ENCODE results near the gene SLC2A4RG. TPM values are rescaled to one million over a fixed set of nuclear protein-coding genes. Genes with fewer than 3 reads are reported as not detected.

The SLC2A4RG gene
- total and polyA plus RNA-seq, 2 of the 13 experiments (the other 11 are each of a cell fraction or from before 2014, with no cell fraction given): 91.4 to 95.9 TPM

DNA sequence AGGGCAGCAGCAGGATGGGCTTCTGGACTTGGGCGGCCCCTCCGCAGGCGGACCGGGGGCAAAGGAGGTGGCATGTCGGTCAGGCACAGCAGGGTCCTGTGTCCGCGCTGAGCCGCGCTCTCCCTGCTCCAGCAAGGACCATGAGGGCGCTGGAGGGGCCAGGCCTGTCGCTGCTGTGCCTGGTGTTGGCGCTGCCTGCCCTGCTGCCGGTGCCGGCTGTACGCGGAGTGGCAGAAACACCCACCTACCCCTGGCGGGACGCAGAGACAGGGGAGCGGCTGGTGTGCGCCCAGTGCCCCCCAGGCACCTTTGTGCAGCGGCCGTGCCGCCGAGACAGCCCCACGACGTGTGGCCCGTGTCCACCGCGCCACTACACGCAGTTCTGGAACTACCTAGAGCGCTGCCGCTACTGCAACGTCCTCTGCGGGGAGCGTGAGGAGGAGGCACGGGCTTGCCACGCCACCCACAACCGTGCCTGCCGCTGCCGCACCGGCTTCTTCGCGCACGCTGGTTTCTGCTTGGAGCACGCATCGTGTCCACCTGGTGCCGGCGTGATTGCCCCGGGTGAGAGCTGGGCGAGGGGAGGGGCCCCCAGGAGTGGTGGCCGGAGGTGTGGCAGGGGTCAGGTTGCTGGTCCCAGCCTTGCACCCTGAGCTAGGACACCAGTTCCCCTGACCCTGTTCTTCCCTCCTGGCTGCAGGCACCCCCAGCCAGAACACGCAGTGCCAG, 42.8 kb upstream of the SLC2A4RG start, which contains the start of gene TNFRSF6B (continued):
- TF ChIP-seq, protein P1, sequence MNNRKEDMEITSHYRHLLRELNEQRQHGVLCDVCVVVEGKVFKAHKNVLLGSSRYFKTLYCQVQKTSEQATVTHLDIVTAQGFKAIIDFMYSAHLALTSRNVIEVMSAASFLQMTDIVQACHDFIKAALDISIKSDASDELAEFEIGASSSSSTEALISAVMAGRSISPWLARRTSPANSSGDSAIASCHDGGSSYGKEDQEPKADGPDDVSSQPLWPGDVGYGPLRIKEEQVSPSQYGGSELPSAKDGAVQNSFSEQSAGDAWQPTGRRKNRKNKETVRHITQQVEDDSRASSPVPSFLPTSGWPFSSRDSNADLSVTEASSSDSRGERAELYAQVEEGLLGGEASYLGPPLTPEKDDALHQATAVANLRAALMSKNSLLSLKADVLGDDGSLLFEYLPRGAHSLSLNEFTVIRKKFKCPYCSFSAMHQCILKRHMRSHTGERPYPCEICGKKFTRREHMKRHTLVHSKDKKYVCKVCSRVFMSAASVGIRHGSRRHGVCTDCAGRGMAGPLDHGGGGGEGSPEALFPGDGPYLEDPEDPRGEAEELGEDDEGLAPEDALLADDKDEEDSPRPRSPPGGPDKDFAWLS (CRISPR knock-in tag; IDR thresholded peaks at IDR 0.05; ENCODE audit: borderline replicate concordance): no peak
- TF ChIP-seq XRCC5 (optimal IDR thresholded peaks at IDR 0.05; ENCODE audit: low read length): no peak
- no peak for TF ChIP-seq RAD21 (CRISPR knock-in tag; IDR thresholded peaks at IDR 0.05)
- TF ChIP-seq ZNF12 (CRISPR knock-in tag; IDR thresholded peaks at IDR 0.05): no peak
- TF ChIP-seq, protein P2, sequence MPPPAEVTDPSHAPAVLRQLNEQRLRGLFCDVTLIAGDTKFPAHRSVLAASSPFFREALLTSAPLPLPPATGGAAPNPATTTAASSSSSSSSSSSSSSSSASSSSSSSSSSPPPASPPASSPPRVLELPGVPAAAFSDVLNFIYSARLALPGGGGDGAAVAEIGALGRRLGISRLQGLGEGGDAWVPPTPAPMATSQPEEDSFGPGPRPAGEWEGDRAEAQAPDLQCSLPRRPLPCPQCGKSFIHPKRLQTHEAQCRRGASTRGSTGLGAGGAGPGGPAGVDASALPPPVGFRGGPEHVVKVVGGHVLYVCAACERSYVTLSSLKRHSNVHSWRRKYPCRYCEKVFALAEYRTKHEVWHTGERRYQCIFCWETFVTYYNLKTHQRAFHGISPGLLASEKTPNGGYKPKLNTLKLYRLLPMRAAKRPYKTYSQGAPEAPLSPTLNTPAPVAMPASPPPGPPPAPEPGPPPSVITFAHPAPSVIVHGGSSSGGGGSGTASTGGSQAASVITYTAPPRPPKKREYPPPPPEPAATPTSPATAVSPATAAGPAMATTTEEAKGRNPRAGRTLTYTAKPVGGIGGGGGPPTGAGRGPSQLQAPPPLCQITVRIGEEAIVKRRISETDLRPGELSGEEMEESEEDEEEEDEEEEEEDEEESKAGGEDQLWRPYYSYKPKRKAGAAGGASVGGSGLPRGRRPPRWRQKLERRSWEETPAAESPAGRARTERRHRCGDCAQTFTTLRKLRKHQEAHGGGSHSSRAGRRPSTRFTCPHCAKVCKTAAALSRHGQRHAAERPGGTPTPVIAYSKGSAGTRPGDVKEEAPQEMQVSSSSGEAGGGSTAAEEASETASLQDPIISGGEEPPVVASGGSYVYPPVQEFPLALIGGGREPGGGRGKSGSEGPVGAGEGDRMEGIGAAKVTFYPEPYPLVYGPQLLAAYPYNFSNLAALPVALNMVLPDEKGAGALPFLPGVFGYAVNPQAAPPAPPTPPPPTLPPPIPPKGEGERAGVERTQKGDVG (CRISPR knock-in tag; IDR thresholded peaks at IDR 0.05; ENCODE audit: borderline replicate concordance): no peak
- TF ChIP-seq NFYB (CRISPR knock-in tag; IDR thresholded peaks at IDR 0.05): no peak
- TF ChIP-seq, protein P3, sequence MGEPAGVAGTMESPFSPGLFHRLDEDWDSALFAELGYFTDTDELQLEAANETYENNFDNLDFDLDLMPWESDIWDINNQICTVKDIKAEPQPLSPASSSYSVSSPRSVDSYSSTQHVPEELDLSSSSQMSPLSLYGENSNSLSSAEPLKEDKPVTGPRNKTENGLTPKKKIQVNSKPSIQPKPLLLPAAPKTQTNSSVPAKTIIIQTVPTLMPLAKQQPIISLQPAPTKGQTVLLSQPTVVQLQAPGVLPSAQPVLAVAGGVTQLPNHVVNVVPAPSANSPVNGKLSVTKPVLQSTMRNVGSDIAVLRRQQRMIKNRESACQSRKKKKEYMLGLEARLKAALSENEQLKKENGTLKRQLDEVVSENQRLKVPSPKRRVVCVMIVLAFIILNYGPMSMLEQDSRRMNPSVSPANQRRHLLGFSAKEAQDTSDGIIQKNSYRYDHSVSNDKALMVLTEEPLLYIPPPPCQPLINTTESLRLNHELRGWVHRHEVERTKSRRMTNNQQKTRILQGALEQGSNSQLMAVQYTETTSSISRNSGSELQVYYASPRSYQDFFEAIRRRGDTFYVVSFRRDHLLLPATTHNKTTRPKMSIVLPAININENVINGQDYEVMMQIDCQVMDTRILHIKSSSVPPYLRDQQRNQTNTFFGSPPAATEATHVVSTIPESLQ (CRISPR knock-in tag; conservative IDR thresholded peaks at IDR 0.05): no peak
- TF ChIP-seq ZKSCAN5 (CRISPR knock-in tag; IDR thresholded peaks at IDR 0.05): peak; percentile 63; the same call in 1 of the 2 replicates
- TF ChIP-seq, protein P4, sequence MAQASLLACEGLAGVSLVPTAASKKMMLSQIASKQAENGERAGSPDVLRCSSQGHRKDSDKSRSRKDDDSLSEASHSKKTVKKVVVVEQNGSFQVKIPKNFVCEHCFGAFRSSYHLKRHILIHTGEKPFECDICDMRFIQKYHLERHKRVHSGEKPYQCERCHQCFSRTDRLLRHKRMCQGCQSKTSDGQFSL (CRISPR knock-in tag; IDR thresholded peaks at IDR 0.05): no peak
- TF ChIP-seq, protein P5, sequence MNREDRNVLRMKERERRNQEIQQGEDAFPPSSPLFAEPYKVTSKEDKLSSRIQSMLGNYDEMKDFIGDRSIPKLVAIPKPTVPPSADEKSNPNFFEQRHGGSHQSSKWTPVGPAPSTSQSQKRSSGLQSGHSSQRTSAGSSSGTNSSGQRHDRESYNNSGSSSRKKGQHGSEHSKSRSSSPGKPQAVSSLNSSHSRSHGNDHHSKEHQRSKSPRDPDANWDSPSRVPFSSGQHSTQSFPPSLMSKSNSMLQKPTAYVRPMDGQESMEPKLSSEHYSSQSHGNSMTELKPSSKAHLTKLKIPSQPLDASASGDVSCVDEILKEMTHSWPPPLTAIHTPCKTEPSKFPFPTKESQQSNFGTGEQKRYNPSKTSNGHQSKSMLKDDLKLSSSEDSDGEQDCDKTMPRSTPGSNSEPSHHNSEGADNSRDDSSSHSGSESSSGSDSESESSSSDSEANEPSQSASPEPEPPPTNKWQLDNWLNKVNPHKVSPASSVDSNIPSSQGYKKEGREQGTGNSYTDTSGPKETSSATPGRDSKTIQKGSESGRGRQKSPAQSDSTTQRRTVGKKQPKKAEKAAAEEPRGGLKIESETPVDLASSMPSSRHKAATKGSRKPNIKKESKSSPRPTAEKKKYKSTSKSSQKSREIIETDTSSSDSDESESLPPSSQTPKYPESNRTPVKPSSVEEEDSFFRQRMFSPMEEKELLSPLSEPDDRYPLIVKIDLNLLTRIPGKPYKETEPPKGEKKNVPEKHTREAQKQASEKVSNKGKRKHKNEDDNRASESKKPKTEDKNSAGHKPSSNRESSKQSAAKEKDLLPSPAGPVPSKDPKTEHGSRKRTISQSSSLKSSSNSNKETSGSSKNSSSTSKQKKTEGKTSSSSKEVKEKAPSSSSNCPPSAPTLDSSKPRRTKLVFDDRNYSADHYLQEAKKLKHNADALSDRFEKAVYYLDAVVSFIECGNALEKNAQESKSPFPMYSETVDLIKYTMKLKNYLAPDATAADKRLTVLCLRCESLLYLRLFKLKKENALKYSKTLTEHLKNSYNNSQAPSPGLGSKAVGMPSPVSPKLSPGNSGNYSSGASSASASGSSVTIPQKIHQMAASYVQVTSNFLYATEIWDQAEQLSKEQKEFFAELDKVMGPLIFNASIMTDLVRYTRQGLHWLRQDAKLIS (CRISPR knock-in tag; IDR thresholded peaks at IDR 0.05): no peak
- no peak for TF ChIP-seq CHD4 (IDR thresholded peaks at IDR 0.05; ENCODE audit: borderline replicate concordance, low read length)
- TF ChIP-seq, protein P6, sequence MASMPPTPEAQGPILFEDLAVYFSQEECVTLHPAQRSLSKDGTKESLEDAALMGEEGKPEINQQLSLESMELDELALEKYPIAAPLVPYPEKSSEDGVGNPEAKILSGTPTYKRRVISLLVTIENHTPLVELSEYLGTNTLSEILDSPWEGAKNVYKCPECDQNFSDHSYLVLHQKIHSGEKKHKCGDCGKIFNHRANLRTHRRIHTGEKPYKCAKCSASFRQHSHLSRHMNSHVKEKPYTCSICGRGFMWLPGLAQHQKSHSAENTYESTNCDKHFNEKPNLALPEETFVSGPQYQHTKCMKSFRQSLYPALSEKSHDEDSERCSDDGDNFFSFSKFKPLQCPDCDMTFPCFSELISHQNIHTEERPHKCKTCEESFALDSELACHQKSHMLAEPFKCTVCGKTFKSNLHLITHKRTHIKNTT (CRISPR knock-in tag; IDR thresholded peaks at IDR 0.05): no peak

Data from HepG2 (cell line).